GM10266 (cell line): ENCODE results near the gene GABARAPL2.

Experiments used
- DNase-seq: peaks from one replicate; pipeline ENCODE4 v3.0.0; 2012; ENCODE audit errors: extremely low spot score
- TF ChIP-seq, protein P1 (sequence below): IDR thresholded peaks from 2 replicates; pipeline ENCODE4 v1.5.1; 2012; ENCODE audit warnings: mild to moderate bottlenecking, low read depth; ENCODE audit not compliant: control insufficient read depth, insufficient read depth; ENCODE audit errors: missing control alignments

Gene GABARAPL2, protein sequence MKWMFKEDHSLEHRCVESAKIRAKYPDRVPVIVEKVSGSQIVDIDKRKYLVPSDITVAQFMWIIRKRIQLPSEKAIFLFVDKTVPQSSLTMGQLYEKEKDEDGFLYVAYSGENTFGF

GRCh38 chr16:75566040-75566757 is at the start of gene GABARAPL2:
Gene GABARAPL2 (plus strand): TSS chr16:75566379. CDS start chr16:75566487, 108 bp downstream.
- peak; percentile 92 for DNase-seq
- TF ChIP-seq, protein P1, sequence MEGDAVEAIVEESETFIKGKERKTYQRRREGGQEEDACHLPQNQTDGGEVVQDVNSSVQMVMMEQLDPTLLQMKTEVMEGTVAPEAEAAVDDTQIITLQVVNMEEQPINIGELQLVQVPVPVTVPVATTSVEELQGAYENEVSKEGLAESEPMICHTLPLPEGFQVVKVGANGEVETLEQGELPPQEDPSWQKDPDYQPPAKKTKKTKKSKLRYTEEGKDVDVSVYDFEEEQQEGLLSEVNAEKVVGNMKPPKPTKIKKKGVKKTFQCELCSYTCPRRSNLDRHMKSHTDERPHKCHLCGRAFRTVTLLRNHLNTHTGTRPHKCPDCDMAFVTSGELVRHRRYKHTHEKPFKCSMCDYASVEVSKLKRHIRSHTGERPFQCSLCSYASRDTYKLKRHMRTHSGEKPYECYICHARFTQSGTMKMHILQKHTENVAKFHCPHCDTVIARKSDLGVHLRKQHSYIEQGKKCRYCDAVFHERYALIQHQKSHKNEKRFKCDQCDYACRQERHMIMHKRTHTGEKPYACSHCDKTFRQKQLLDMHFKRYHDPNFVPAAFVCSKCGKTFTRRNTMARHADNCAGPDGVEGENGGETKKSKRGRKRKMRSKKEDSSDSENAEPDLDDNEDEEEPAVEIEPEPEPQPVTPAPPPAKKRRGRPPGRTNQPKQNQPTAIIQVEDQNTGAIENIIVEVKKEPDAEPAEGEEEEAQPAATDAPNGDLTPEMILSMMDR, result no peak

DNA sequence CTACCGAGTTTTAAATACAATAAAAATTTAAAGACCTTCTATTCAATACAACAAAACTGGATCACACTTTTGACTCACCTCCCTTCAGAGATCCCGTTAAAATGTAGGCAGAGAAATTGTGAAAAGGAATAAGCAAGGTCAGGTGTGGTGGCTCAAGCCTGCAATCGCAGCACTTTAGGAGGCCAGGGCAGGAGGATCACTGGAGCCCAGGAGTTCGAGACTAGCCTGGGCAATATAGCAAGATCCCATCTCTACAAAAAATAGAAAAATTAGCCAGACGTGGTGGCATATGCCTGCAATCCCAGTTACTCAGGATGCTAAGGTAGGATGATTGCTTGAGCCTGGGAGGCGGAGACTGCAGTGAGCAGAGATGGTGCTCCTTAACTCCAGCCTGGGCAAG is 47.0 kb upstream of the GABARAPL2 start:
- no peak for DNase-seq
- TF ChIP-seq, protein P1, result no peak

DNA sequence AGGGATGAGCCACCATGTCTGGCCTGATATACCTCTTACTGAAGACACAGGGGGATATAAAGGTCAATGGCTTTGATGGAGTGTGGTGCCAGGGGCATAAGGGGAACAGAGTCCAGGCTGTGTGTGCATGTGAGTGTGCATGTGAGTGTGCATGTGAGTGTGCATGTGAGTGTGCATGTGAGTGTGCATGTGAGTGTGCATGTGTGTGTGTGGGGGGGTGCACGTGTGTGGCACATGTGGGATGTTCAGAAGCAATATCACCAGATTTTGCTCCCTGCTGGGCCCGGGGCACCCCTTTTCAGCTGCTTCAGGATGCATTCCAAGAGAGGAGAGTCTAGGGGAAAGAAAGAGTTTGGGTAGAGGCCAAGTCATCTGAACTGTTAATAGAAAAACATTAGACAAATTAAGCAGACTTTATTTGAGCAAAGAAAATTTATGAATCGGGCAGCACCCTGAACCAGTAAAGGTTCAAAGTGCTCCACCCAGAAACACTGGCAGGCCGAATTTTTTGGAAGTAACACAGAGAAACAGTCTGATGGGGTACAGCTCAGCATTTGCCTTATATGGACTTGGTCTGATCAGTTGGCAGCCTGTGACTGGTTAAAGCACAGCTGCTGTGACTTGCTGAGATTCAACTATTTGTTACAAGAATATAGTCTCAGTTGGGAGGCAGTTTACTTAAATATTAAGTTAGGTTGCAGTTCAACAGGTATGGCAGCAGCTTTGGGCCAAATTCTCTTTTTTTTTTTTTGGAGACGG is 40.0 kb upstream of the GABARAPL2 start:
- no peak for DNase-seq
- TF ChIP-seq, protein P1, result no peak

DNA sequence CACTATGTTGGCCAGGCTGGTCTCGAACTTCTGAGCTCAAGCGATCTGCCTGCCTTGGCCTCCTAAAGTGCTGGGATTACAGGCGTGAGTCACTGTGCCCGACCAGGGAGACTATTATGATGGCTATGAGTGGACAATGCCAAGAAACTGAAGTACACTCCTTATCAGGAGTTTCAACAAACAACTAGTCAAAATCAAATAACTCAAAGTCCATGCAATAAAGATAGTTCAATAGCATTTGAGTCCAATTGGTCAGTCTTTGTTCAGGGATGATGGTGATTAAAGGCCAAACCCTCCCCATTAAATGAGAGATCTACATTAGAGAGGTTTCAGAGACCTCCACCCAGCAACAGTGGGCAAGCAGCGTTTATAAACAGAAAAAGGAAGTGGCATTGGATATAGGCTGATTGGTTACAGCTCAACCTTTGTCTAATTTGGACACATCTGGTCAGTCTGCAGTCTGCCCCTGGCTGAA is 38.3 kb upstream of the GABARAPL2 start:
- TF ChIP-seq, protein P1, result no peak
- no peak for DNase-seq

DNA sequence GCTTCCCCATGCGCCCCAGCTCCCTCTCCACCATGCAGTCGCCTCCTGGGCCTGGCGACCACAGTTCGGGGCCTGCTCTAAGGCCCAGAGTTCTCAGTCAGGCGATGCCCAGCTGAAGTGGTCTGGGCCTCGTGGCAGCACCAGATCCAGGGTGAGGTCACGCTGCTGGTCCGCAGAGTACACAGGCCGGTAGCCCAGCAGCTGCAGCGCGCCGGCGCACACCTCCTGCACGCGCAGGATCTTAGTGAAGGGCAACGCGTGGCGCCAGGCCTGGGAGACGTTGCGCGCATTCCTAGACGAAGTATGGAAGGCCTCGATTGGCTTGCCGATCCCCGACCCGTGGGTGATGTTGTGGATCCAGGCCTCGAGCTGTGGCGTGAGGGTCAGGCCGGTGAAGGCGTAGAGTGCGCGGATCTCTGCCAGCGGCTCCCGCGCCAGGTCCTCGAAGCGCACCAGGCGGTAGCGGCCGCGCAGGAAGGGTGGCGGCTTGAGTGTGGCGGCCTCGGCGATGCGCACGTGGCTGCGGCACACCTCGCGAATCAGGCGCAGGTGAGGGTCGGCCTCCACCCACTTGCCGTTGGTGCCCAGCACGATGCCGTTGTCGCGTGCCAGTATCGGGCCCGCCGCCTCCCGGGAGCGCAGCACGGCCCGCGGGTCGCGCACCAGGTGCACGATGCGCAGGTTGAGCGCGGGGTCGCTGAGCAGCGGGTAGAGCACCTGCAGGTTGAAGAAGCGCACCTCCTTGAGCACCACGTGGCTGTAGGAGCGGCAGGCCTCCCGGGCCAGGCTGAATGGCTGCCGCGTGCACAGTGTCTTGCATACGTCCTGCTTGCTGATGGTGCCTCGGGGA is 36.9 kb upstream of the GABARAPL2 start:
- DNase-seq, result no peak
- TF ChIP-seq, protein P1, result no peak

- DNase-seq, result no peak
- TF ChIP-seq, protein P1, result no peak
Observed at GRCh38 chr16:75529959-75530358, 36.2 kb upstream of the GABARAPL2 start.
